HepG2 (cell line): ENCODE data around the gene PAK1. TPM values are rescaled to one million over a fixed set of nuclear protein-coding genes. Genes with fewer than 3 reads are reported as not detected.

ENCODE experiments used
- ATAC-seq: fragments of 200-7000 bp; cut with Tn5 transposase; 3 replicates; pipeline ENCODE4 v1.9.1; 2020; ENCODE audit warnings: mild to moderate bottlenecking, moderate library complexity
- BruUV-seq: library from RNA; stranded (reverse); fragments of 400-500 nt; replicated peaks from 2 replicates; lab custom pipeline; 2021; lab: Mats Ljungman, UMichigan
- CTCF ChIA-PET: fragments of 300-600 bp; formaldehyde crosslinking; extraction: SDS; loops from one replicate; lab custom pipeline; 2021; ENCODE audit warnings: low total read pairs, inconsistent platforms, low intra/inter-chr PET ratio; lab: Yijun Ruan, JAX
- POLR2A ChIA-PET: fragments of 350-600 bp; sonication (Branson Sonifier 250); formaldehyde crosslinking; loops from one replicate; lab custom pipeline; 2020; ENCODE audit warnings: antibody characterized with exemption, inconsistent platforms; lab: Yijun Ruan, JAX
- DNase-seq: peaks from one replicate; pipeline ENCODE4 v3.0.0-alpha.2; 2015; ENCODE audit warnings: low spot score
- FAIRE-seq: peaks from 3 replicates; lab custom pipeline; 2011; peaks lifted over from hg19 to GRCh38; lab: Jason Lieb, UNC
- H2AFZ ChIP-seq: one replicate; pipeline ENCODE4 v1.6.1; 2011; ENCODE audit warnings: low read length, inconsistent platforms
- H3K27ac ChIP-seq: fragments of 300-600 bp; 3 replicates; pipeline ENCODE4 v1.8.0; 2011; ENCODE audit warnings: mixed run types, mild to moderate bottlenecking, mixed read lengths, low read length, inconsistent platforms; ENCODE audit not compliant: insufficient read depth; ENCODE audit errors: extremely low read length
- H3K27me3 ChIP-seq, 2 experiments: fragments of 200-600 bp in 1 of 2; 2 replicates in 1 of 2; 3 replicates in 1 of 2; pipeline versions ENCODE4 v1.6.0 to v1.8.0; 2011; ENCODE audit warnings: low read length in 2 of 2, mild to moderate bottlenecking in 2 of 2, moderate library complexity in 2 of 2, inconsistent platforms in 1 of 2; ENCODE audit not compliant: insufficient read depth in 2 of 2, control insufficient read depth in 1 of 2
- H3K36me3 ChIP-seq, 2 experiments: fragments of 200-600 bp in 1 of 2; replicated peaks in 1 of 2; 2 replicates in 1 of 2; 3 replicates in 1 of 2; pipeline versions ENCODE4 v1.5.1 to v1.8.0; 2011; ENCODE audit warnings: low read length in 2 of 2, inconsistent platforms in 1 of 2; ENCODE audit not compliant: insufficient read depth in 2 of 2, control insufficient read depth in 1 of 2
- H3K4me1 ChIP-seq: 2 replicates; pipeline ENCODE4 v1.5.1; 2012; ENCODE audit warnings: low read length, inconsistent platforms; ENCODE audit not compliant: insufficient read depth
- H3K4me2 ChIP-seq: 2 replicates; pipeline ENCODE4 v1.6.0; 2011; ENCODE audit warnings: low read depth, low read length, inconsistent platforms
- H3K4me3 ChIP-seq, 3 experiments: fragments of 200-600 bp in 1 of 3; sonication (generic), shearing (Covaris generic) in 1 of 3; replicated peaks in 1 of 3; 2 replicates each; pipeline ENCODE4 v1.5.1; 2011 to 2016; ENCODE audit warnings: low read length in 3 of 3, inconsistent platforms in 2 of 3, low read depth in 2 of 3, mild to moderate bottlenecking in 2 of 3, control low read depth in 1 of 3, mixed read lengths in 1 of 3; ENCODE audit not compliant: insufficient read depth in 1 of 3
- H3K79me2 ChIP-seq: one replicate; pipeline ENCODE4 v1.6.1; 2011; ENCODE audit warnings: low read length, inconsistent platforms; ENCODE audit not compliant: insufficient read depth
- H3K9ac ChIP-seq: 2 replicates; pipeline ENCODE4 v1.6.0; 2011; ENCODE audit warnings: mild to moderate bottlenecking, low read depth, low read length, inconsistent platforms; ENCODE audit not compliant: insufficient read depth
- H3K9me3 ChIP-seq: 2 replicates; pipeline ENCODE4 v1.5.1; 2012; ENCODE audit warnings: mild to moderate bottlenecking, low read length
- H4K20me1 ChIP-seq: 2 replicates; pipeline ENCODE4 v1.6.0; 2011; ENCODE audit warnings: inconsistent platforms, mild to moderate bottlenecking, low read length, moderate library complexity; ENCODE audit not compliant: insufficient read depth
- ATF1 ChIP-seq: IDR thresholded peaks from 2 replicates; pipeline ENCODE4 v1.6.1; 2016; ENCODE audit warnings: mild to moderate bottlenecking, control low read depth
- FOXC1 ChIP-seq: sonication (generic); formaldehyde crosslinking; IDR thresholded peaks from 2 replicates; pipeline ENCODE4 v1.8.0; 2022; ENCODE audit warnings: mild to moderate bottlenecking, missing genetic modification reagents, borderline replicate concordance
- GABPB1 ChIP-seq: IDR thresholded peaks from 2 replicates; pipeline ENCODE4 v1.6.1; 2016; ENCODE audit warnings: mild to moderate bottlenecking, missing genetic modification reagents, moderate library complexity, missing compliant biosample characterization
- KDM6A ChIP-seq: IDR thresholded peaks from 2 replicates; pipeline ENCODE4 v1.6.1; 2016; ENCODE audit warnings: low read depth
- KMT2B ChIP-seq: IDR thresholded peaks from 2 replicates; pipeline ENCODE4 v1.6.1; 2016; ENCODE audit warnings: missing genetic modification reagents, missing compliant biosample characterization
- MBNL3 ChIP-seq: fragments of 250-450 bp; sonication (Bioruptor Pico); conservative IDR thresholded peaks from 2 replicates; pipeline ENCODE4 v1.8.0; 2022; ENCODE audit warnings: mild to moderate bottlenecking, inconsistent platforms
- NFE2L2 ChIP-seq: fragments of 150-350 bp; IDR thresholded peaks from 2 replicates; pipeline ENCODE4 v1.6.1; 2014; ENCODE audit warnings: low read length
- NR2F1 ChIP-seq, 2 experiments: fragments of 450-650 bp in 1 of 2; formaldehyde crosslinking in 1 of 2; IDR thresholded peaks; 2 replicates each; pipeline versions ENCODE4 v1.5.0 to v1.6.1; 2016 to 2020; ENCODE audit warnings: mild to moderate bottlenecking in 1 of 2, missing compliant biosample characterization in 1 of 2, missing genetic modification reagents in 1 of 2, moderate library complexity in 1 of 2
- POLR2G ChIP-seq: fragments of 200-400 bp; formaldehyde crosslinking; IDR thresholded peaks from 2 replicates; pipeline ENCODE4 v1.6.1; 2018; ENCODE audit warnings: mild to moderate bottlenecking, low read depth, low read length, moderate library complexity
- REL ChIP-seq: sonication (generic); formaldehyde crosslinking; conservative IDR thresholded peaks from 2 replicates; pipeline ENCODE4 v1.8.0; 2022; ENCODE audit warnings: mild to moderate bottlenecking, missing genetic modification reagents, moderate library complexity
- ZFP90 ChIP-seq: sonication (generic); formaldehyde crosslinking; IDR thresholded peaks from 2 replicates; pipeline ENCODE4 v1.8.0; 2022; ENCODE audit warnings: missing genetic modification reagents, mild to moderate bottlenecking, inconsistent platforms, borderline replicate concordance
- ZNF329 ChIP-seq: sonication (generic); formaldehyde crosslinking; IDR thresholded peaks from 2 replicates; pipeline ENCODE4 v1.9.0; 2021; ENCODE audit warnings: low read depth, mild to moderate bottlenecking, missing genetic modification reagents
- ZNF75D ChIP-seq: sonication (generic); formaldehyde crosslinking; IDR thresholded peaks from 2 replicates; pipeline ENCODE4 v1.8.1; 2023; ENCODE audit warnings: missing genetic modification reagents, mild to moderate bottlenecking, borderline replicate concordance
- ZNF775 ChIP-seq: sonication (generic); formaldehyde crosslinking; IDR thresholded peaks from 2 replicates; pipeline ENCODE4 v1.4.0; 2020; ENCODE audit warnings: missing genetic modification reagents, mild to moderate bottlenecking, moderate library complexity, borderline replicate concordance
- ZNF792 ChIP-seq: IDR thresholded peaks from 2 replicates; pipeline ENCODE4 v1.6.1; 2016
- ZSCAN22 ChIP-seq: sonication (generic); formaldehyde crosslinking; IDR thresholded peaks from 2 replicates; pipeline ENCODE4 v1.4.0; 2020; ENCODE audit warnings: mild to moderate bottlenecking, missing genetic modification reagents
- WGBS: methylation state at CpG from one replicate; pipeline ENCODE4 v1.1.6; 2017; ENCODE audit warnings: low lambda C conversion rate; 5-methylcytosine and 5-hydroxymethylcytosine counted together
- in situ Hi-C: cut with HindIII; loops from 2 replicates; pipeline ENCODE4 v1.10.0; 2017; ENCODE audit warnings: low pct_unique_long_range_greater_than_20kb; ENCODE audit not compliant: extremely low pct_ligation_motif_present
- intact Hi-C: fragments of 100-400 bp; cut with micrococcal nuclease; formaldehyde crosslinking; loops from one replicate; pipeline ENCODE4 v1.10.0; 2022; ENCODE audit not compliant: unreplicated experiment
- polyA plus RNA-seq, 8 experiments: library from polyadenylated mRNA; depleted of rRNA in 3 of 8; stranded (reverse) in 7 of 8; unstranded in 1 of 8; fragments of >200 nt; fragmentation: Illumina TruSeq in 4 of 8; extraction: Trizol in 4 of 8; gene quantifications; 2 replicates each; pipeline versions ENCODE4 v1.2.1 to v1.2.3, GENCODE V29; 2011 to 2016; ENCODE audit warnings: low read depth in 4 of 8, missing spikeins in 1 of 8, mixed read lengths in 1 of 8; ENCODE audit not compliant: insufficient read depth in 1 of 8
- total RNA-seq, 5 experiments: library from RNA; depleted of rRNA; stranded (reverse); fragments of >200 nt; fragmentation: Illumina TruSeq; extraction: Trizol; gene quantifications; 2 replicates each; pipeline ENCODE4 v1.2.3, GENCODE V29; 2016; ENCODE audit warnings: low read depth in 1 of 5
- TF ChIP-seq, protein P1 (sequence below): sonication (generic); formaldehyde crosslinking; conservative IDR thresholded peaks from 2 replicates; pipeline ENCODE4 v1.8.0; 2022; ENCODE audit warnings: missing genetic modification reagents
- TF ChIP-seq, protein P2 (sequence below): sonication (generic); formaldehyde crosslinking; IDR thresholded peaks from 2 replicates; pipeline ENCODE4 v1.4.0; 2020; ENCODE audit warnings: missing genetic modification reagents

The PAK1 gene
- total and polyA plus RNA-seq, 2 of the 13 experiments (the other 11 are each of a cell fraction or from before 2014, with no cell fraction given): 1.5 to 4.3 TPM

DNA sequence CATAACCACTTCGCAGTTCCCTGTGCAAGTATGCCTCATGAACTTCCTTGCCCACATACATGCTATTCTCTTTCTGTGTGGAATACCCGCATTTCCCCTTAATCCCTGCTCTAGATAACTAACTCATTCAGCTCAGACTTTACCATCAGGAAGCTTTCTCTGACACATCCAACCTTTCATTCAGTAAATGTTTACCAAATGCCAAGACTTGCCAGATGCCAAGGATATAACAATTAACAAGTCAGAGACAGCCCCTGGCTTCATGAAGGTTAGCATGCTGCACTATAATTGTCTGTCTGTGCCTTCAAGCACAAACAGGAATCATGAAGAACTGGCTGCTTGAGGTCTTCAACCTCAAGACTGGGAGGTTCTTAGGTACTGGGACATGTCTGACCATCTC lies 101.2 kb downstream of the PAK1 start:
- H3K9ac ChIP-seq: no peak overlapping the region
- FAIRE-seq (no peak), ATAC-seq (no peak), DNase-seq (no peak)
- ChIA-PET POLR2A (no interaction called here), CTCF (no interaction called here)
- H3K4me2 ChIP-seq: no peak overlapping the region
- H3K27me3 ChIP-seq: no peaks in the 10 kb centered on the region
- in situ Hi-C loops (no loop called here), intact Hi-C loops (loop anchor here (10.0 kb wide), 1 partner anchor 178 kb away; no protein-coding TSS in a partner anchor)
- H3K27ac ChIP-seq: no peak overlapping the region
- BruUV-seq: no TSS peak
- no peak overlapping the region for H2AFZ ChIP-seq
- no peaks in the 10 kb centered on the region for H3K36me3 ChIP-seq
- H3K4me3 ChIP-seq: no peak overlapping the region
- no peaks in the 10 kb centered on the region for H3K9me3 ChIP-seq
- no peaks in the 10 kb centered on the region for H4K20me1 ChIP-seq
- 61% methylated on average over 2 of the region's 2 CpGs for WGBS
- no peaks in the 10 kb centered on the region for H3K4me1 ChIP-seq
- TF ChIP-seq ZNF329: no peak
- no peak for TF ChIP-seq KMT2B (CRISPR knock-in tag)
- no peak for TF ChIP-seq GABPB1 (CRISPR knock-in tag)
- TF ChIP-seq ZNF75D: no peak
- TF ChIP-seq, protein P1, sequence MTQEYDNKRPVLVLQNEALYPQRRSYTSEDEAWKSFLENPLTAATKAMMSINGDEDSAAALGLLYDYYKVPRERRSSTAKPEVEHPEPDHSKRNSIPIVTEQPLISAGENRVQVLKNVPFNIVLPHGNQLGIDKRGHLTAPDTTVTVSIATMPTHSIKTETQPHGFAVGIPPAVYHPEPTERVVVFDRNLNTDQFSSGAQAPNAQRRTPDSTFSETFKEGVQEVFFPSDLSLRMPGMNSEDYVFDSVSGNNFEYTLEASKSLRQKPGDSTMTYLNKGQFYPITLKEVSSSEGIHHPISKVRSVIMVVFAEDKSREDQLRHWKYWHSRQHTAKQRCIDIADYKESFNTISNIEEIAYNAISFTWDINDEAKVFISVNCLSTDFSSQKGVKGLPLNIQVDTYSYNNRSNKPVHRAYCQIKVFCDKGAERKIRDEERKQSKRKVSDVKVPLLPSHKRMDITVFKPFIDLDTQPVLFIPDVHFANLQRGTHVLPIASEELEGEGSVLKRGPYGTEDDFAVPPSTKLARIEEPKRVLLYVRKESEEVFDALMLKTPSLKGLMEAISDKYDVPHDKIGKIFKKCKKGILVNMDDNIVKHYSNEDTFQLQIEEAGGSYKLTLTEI (CRISPR knock-in tag): no peak
- no peak for TF ChIP-seq MBNL3
- no peak for TF ChIP-seq ZSCAN22 (CRISPR knock-in tag)
- TF ChIP-seq ZNF775: no peak
- no peak for TF ChIP-seq NFE2L2
- no peak for TF ChIP-seq NR2F1 (CRISPR knock-in tag; IDR thresholded peaks at IDR 0.05)
- no peak for TF ChIP-seq POLR2G
- no peak for TF ChIP-seq ZFP90 (CRISPR knock-in tag)
- TF ChIP-seq REL (CRISPR knock-in tag): no peak
- TF ChIP-seq ZNF792 (CRISPR knock-in tag): no peak
- TF ChIP-seq ATF1 (CRISPR knock-in tag): no peak
- TF ChIP-seq, protein P2, sequence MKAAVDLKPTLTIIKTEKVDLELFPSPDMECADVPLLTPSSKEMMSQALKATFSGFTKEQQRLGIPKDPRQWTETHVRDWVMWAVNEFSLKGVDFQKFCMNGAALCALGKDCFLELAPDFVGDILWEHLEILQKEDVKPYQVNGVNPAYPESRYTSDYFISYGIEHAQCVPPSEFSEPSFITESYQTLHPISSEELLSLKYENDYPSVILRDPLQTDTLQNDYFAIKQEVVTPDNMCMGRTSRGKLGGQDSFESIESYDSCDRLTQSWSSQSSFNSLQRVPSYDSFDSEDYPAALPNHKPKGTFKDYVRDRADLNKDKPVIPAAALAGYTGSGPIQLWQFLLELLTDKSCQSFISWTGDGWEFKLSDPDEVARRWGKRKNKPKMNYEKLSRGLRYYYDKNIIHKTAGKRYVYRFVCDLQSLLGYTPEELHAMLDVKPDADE (CRISPR knock-in tag): no peak
- no peak for TF ChIP-seq FOXC1 (CRISPR knock-in tag)
- TF ChIP-seq KDM6A (CRISPR knock-in tag): no peak
- no peaks in the 10 kb centered on the region for H3K79me2 ChIP-seq
